ENCODE measurements around the gene MED23.

DNA sequence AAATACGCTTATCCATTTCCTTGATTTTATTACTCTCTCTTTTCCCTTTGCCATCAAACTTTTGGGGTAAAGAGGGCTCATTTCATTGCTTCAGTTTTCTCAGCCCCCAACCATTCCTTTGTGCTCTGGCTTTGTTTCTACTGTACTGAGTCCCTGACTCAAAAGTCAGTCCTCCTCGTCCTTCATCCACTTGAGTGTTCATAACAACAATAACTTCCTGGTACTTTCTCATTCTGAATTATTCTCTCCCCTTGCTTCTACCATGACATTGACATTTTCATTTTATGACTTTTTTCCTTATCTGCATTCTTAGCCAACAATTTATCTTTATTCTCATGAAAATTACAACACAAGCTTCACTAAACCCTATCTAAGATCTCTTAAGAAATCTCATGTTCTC is 10.0 kb upstream of the MED23 start:
- TF ChIP-seq, protein P1, sequence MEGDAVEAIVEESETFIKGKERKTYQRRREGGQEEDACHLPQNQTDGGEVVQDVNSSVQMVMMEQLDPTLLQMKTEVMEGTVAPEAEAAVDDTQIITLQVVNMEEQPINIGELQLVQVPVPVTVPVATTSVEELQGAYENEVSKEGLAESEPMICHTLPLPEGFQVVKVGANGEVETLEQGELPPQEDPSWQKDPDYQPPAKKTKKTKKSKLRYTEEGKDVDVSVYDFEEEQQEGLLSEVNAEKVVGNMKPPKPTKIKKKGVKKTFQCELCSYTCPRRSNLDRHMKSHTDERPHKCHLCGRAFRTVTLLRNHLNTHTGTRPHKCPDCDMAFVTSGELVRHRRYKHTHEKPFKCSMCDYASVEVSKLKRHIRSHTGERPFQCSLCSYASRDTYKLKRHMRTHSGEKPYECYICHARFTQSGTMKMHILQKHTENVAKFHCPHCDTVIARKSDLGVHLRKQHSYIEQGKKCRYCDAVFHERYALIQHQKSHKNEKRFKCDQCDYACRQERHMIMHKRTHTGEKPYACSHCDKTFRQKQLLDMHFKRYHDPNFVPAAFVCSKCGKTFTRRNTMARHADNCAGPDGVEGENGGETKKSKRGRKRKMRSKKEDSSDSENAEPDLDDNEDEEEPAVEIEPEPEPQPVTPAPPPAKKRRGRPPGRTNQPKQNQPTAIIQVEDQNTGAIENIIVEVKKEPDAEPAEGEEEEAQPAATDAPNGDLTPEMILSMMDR (IDR thresholded peaks at IDR 0.05): no peak
- TF ChIP-seq POLR2A (IDR thresholded peaks at IDR 0.05): no peak
